Vagina (tissue), 2 donors: ENCODE data around the gene CRBN. TPM values are rescaled to one million over a fixed set of nuclear protein-coding genes. Genes with fewer than 3 reads are reported as not detected.

Source experiments
- DNase-seq, 2 donors: peaks; one replicate each; pipeline ENCODE4 v3.0.0-alpha.2; 2017; ENCODE audit errors: extremely low spot score in 2 of 2
- H3K27ac ChIP-seq: fragments of 200-600 bp; sonication (generic); one replicate; pipeline ENCODE4 v1.5.1; 2019
- H3K27me3 ChIP-seq: fragments of 200-600 bp; sonication (generic); one replicate; pipeline ENCODE4 v1.5.1; 2019
- H3K36me3 ChIP-seq, 2 donors: fragments of 200-600 bp; sonication (generic); one replicate each; pipeline ENCODE4 v1.5.1; 2017 to 2019
- H3K4me1 ChIP-seq: fragments of 200-600 bp; sonication (generic); one replicate; pipeline ENCODE4 v1.5.1; 2019
- H3K4me3 ChIP-seq, 2 donors: fragments of 200-600 bp; sonication (generic); 1 replicate in 1 of 2; 2 replicates in 1 of 2; pipeline ENCODE4 v1.5.1; 2016 to 2019
- H3K9me3 ChIP-seq: fragments of 200-600 bp; sonication (generic); one replicate; pipeline ENCODE4 v1.5.1; 2019
- POLR2A ChIP-seq, 2 donors: fragments of 450-650 bp; IDR thresholded peaks; one replicate each; pipeline ENCODE4 v1.6.1; 2017; ENCODE audit warnings: antibody characterized with exemption in 2 of 2, mild to moderate bottlenecking in 2 of 2, moderate library complexity in 2 of 2
- POLR2AphosphoS5 ChIP-seq, 2 donors: sonication (generic); formaldehyde crosslinking; IDR thresholded peaks; one replicate each; pipeline ENCODE4 v1.9.0; 2017; ENCODE audit warnings: antibody characterized with exemption in 2 of 2, mild to moderate bottlenecking in 2 of 2, low read depth in 1 of 2; ENCODE audit not compliant: insufficient read depth in 1 of 2
- intact Hi-C: fragments of 100-400 bp; cut with DNase I; formaldehyde crosslinking; loops from one replicate; pipeline ENCODE4 v1.15.1; 2023
- total RNA-seq: library from RNA; depleted of rRNA; stranded (reverse); fragments of >200 nt; gene quantifications from one replicate; pipeline ENCODE4 v1.2.3, GENCODE V29; 2016
- TF ChIP-seq, protein P1 (sequence below), 3 experiments: fragments of 450-650 bp in 2 of 3; fragments of 200-600 bp in 1 of 3; sonication (generic) in 1 of 3; IDR thresholded peaks; one replicate each; pipeline ENCODE4 v1.5.1; 2017 to 2019; ENCODE audit warnings: antibody characterized with exemption in 3 of 3, mild to moderate bottlenecking in 2 of 3, moderate library complexity in 2 of 3

The CRBN gene
- total RNA-seq, 1 donor from 2014 or later = 30.7 TPM

DNA sequence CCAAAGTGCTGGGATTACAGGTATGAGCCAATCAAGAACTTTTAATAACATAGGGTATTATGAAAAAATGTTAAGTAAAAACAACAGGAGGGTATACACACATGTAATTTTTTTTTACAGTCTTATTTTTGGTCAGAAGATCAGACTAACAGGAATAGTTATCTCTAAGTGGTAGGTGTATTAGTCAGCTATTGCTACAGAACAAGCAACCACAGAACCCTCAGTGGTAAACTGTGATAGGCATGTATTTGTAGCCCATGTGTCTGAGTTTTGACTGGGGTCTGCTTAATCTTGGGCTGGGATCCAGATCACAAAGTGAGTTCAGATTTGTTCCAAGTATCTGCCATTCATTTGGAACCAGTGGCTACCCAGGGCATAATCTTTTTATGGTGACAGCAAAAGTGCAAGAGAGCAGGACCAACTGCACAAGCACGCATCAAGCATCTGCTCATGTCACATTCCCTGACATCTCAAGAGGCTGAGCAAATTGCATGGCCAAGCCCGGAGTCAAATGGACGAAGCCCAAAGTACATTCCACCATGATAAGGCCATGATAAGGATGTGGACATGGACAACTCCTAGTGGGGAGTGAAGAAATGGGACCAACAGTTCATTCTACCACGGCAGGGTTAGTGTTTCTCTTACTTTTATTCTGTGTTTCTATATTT is 66.3 kb downstream of the CRBN start:
- intact Hi-C loops = no loop called here
- Histone ChIP-seq H3K36me3 (no peaks in the 10 kb centered on the region), H3K27me3 (no peaks in the 10 kb centered on the region), H3K4me3 (no peak overlapping the region), H3K27ac (no peak overlapping the region), H3K9me3 (no peaks in the 10 kb centered on the region), H3K4me1 (no peaks in the 10 kb centered on the region)
- TF ChIP-seq, protein P1, sequence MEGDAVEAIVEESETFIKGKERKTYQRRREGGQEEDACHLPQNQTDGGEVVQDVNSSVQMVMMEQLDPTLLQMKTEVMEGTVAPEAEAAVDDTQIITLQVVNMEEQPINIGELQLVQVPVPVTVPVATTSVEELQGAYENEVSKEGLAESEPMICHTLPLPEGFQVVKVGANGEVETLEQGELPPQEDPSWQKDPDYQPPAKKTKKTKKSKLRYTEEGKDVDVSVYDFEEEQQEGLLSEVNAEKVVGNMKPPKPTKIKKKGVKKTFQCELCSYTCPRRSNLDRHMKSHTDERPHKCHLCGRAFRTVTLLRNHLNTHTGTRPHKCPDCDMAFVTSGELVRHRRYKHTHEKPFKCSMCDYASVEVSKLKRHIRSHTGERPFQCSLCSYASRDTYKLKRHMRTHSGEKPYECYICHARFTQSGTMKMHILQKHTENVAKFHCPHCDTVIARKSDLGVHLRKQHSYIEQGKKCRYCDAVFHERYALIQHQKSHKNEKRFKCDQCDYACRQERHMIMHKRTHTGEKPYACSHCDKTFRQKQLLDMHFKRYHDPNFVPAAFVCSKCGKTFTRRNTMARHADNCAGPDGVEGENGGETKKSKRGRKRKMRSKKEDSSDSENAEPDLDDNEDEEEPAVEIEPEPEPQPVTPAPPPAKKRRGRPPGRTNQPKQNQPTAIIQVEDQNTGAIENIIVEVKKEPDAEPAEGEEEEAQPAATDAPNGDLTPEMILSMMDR (IDR thresholded peaks at IDR 0.05) = no peak
- TF ChIP-seq POLR2A (IDR thresholded peaks at IDR 0.05) = no peak
- TF ChIP-seq POLR2AphosphoS5 (IDR thresholded peaks at IDR 0.05; ENCODE audit: insufficient read depth in 1 of 2, low read depth in 1 of 2) = no peak
- no peak for DNase-seq

DNA sequence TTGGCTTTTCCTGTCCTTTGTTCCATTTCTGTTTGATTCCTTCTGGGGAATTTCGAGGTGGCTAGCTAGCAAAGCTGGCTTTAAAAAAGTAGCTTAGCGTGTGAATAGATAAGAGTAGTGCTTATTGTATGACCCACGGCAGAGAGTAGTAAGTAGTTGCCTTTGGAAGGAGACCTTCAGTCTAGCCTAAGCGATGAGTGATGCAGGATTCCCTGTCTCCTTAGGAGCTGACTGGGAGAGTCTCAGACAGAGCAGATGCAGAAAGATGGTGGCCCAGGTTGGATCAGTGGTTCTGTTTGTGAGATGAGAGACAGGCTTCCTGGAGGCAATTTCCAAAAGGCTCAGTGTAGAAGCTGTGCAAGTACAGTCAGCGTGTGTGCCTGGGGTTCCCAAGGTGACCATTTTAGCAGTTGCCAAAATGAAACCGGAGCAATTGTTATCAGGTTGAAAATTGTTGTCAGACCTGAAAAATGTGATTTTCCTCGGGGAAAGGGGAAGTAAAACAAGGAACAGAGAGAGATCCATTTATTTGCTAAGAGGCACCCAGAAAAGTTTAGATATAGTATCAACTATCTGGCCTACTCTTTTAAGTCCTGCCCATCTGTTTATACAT is 68.6 kb downstream of the CRBN start:
- no peaks in the 10 kb centered on the region for H3K4me1 ChIP-seq
- H3K4me3 ChIP-seq = no peak overlapping the region
- no peaks in the 10 kb centered on the region for H3K27me3 ChIP-seq
- no peaks in the 10 kb centered on the region for H3K36me3 ChIP-seq
- TF ChIP-seq POLR2A (IDR thresholded peaks at IDR 0.05) (no peak), POLR2AphosphoS5 (IDR thresholded peaks at IDR 0.05; ENCODE audit: insufficient read depth in 1 of 2, low read depth in 1 of 2) (no peak)
- TF ChIP-seq, protein P1 (IDR thresholded peaks at IDR 0.05) = no peak
- DNase-seq = no peak
- no peak overlapping the region for H3K27ac ChIP-seq
- no peaks in the 10 kb centered on the region for H3K9me3 ChIP-seq
- intact Hi-C loops = no loop called here

DNA sequence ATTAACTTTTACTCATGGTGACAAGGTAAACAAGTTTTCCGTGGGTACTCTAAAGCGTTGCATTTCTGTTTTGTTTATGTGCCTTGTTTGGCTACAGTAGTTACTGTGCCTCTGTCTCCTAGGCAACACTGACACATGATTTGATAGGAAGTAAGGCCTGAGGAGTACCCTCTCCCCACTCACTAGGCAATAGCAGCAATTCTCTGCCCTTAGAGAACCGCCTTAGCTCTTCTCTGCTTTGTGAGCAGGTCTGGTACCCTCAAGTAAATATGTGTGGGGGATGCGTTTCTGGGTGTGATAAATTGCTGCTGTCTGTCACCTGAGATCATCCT is 69.2 kb downstream of the CRBN start, which contains the start of gene IL5RA:
Gene IL5RA, minus strand, starts transcription at position 76 of the 332 bp plus-strand sequence. CDS start 5,390 bp downstream, outside the sequence.
- intact Hi-C loops = no loop called here
- no peak within 1 kb of the TSS for H3K27ac ChIP-seq
- no peak within 1 kb of the TSS for H3K4me3 ChIP-seq

DNA sequence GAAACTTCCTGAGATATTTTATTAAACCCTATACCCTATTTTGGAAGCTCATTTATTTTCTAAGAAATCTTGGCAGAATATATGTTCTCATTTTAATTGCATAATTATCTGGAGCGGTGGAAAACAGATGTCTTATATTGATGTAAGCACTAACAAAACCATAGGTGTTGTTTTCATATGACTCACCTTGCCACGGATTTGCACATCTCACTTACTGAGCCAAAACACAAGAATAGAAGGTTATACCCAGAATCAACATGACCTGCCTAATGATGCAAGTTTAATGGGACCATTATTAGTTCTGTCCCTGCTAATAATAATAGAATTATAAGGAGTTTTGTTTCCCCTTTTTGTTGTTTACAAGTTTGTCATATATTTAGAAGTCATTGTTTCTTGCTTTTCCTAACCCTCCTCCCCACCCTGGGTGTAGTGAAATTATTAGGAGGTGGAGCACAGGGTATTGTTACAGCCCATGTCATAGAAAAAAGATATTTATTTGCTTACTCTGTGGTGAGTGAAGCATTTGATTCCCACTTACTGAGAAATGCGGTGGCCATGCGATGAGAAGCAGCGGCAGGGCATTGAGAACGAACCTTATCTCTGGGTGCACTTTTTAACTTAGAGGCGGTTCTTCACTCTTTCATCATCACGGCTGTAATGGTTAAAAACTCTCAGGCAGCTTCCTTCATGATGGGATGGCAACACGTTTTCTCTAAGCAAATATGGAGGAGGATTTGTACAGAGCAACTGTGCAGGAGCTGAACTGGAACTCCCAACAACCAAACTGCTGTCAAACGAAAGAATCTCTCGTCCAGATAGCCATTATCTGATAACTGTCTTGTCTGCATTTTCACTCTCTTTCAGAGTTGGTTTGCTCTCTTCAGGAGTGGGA is 69.8 kb downstream of the CRBN start:
- Histone ChIP-seq H3K4me1 (no peaks in the 10 kb centered on the region), H3K27me3 (no peaks in the 10 kb centered on the region), H3K27ac (no peak overlapping the region), H3K36me3 (no peaks in the 10 kb centered on the region), H3K9me3 (no peaks in the 10 kb centered on the region), H3K4me3 (no peak overlapping the region)
- TF ChIP-seq, protein P1 (IDR thresholded peaks at IDR 0.05) = no peak
- TF ChIP-seq POLR2AphosphoS5 (IDR thresholded peaks at IDR 0.05; ENCODE audit: insufficient read depth in 1 of 2, low read depth in 1 of 2) (no peak), POLR2A (IDR thresholded peaks at IDR 0.05) (no peak)
- DNase-seq = no peak
- intact Hi-C loops = no loop called here

More for the DNA sequence above, 69.2 kb downstream of the CRBN start, which contains the start of gene IL5RA:
- Histone ChIP-seq H3K9me3 (no peaks in the 10 kb centered on the region), H3K4me1 (no peaks in the 10 kb centered on the region), H3K27me3 (no peaks in the 10 kb centered on the region), H3K36me3 (no peaks in the 10 kb centered on the region)
- TF ChIP-seq, protein P1 (IDR thresholded peaks at IDR 0.05) = no peak
- TF ChIP-seq POLR2AphosphoS5 (IDR thresholded peaks at IDR 0.05; ENCODE audit: insufficient read depth in 1 of 2, low read depth in 1 of 2) (no peak), POLR2A (IDR thresholded peaks at IDR 0.05) (no peak)
- DNase-seq = no peak
